Effector memory CD8-positive, alpha-beta T cell (primary cell): ENCODE results near the gene NSUN2.
A peak's percentile ranks its signal among the peaks of the same experiment; 100 is the strongest.
"Not testable (repeated sequence)": the region's sequence is repeated elsewhere in the genome, so short reads cannot be mapped to it uniquely, and the experiment has no call there.

Source experiments
- ATAC-seq: fragments of 150-1000 bp; cut with Tn5 transposase; replicated peaks from 2 replicates; pipeline ENCODE4 v1.10.0; 2021; ENCODE audit warnings: mild to moderate bottlenecking, moderate library complexity
- DNase-seq, 3 experiments: peaks; one replicate each; pipeline ENCODE4 v3.0.0; 2021
- H3K27ac Mint-ChIP-seq, 2 donors: one replicate each; pipeline ENCODE4 v1.8.0; 2022; ENCODE audit warnings: mild to moderate bottlenecking in 2 of 2, mixed read lengths in 2 of 2, moderate library complexity in 2 of 2
- H3K27me3 Mint-ChIP-seq, 2 donors: one replicate each; pipeline ENCODE4 v1.8.0; 2022; ENCODE audit warnings: mixed read lengths in 2 of 2
- H3K36me3 Mint-ChIP-seq: one replicate; pipeline ENCODE4 v1.8.0; 2022; ENCODE audit warnings: mild to moderate bottlenecking, moderate library complexity, mixed read lengths; ENCODE audit not compliant: insufficient read depth
- H3K4me1 Mint-ChIP-seq, 2 donors: one replicate each; pipeline ENCODE4 v1.8.0; 2022; ENCODE audit warnings: low read depth in 2 of 2, mixed read lengths in 2 of 2
- H3K4me3 Mint-ChIP-seq, 2 donors: one replicate each; pipeline ENCODE4 v1.8.0; 2022; ENCODE audit warnings: mild to moderate bottlenecking in 2 of 2, mixed read lengths in 2 of 2, moderate library complexity in 2 of 2
- H3K9me3 Mint-ChIP-seq, 2 donors: one replicate each; pipeline ENCODE4 v1.8.0; 2022; ENCODE audit warnings: mixed read lengths in 2 of 2
- total RNA-seq, 9 experiments: gene quantifications; one replicate each; lab custom pipeline; 2026; lab: John Stamatoyannopoulos, UW

Gene NSUN2
- 78.6 to 238 (median 131) reads per million in 9 experiments for total RNA-seq

DNA sequence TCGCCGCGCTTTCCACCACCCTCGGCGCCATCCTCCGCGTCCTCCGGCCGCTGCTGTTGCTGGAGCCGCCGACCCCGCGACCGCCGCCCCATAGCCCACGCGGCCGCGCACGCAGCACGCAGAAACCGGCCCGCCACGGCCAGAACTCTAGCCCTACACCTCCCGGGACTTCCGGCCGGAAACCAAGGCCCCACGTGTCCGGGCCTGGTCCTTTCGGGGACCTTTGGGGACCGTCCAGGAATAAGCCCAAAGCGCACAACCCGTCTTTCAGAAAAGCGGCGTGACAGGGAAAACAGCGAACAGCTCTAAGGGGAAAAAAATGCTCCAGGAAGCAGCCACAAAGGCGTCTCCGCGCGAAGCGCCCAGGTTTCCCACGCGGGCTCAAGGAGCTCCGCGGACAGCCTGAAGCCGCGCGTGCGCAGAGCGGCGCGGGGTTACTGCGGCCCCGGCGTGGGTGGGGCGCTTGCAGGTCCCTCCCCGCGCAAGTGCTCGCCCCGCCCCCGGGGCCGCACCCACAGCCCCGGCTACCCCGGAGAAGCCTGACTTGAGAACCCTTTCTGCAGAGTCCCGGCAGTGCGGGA lies at the start of gene NSUN2, which contains the start of gene SRD5A1:
TSS of gene NSUN2 (minus strand) at position 157 of the 581 bp plus-strand sequence. CDS start at position 92, 65 bp downstream.
TSS of gene SRD5A1 (plus strand) at position 553 of the 581 bp plus-strand sequence. CDS start 137 bp downstream, outside the sequence.
- Mint-ChIP-seq H3K9me3 (no peaks in the 10 kb centered on the region), H3K4me1 (peaks cover 40 to 42% of the 10 kb centered on the region in 2 donors), H3K27me3 (no peaks in the 10 kb centered on the region), H3K27ac (peak within 1 kb of the TSS; percentile 97 to 98), H3K36me3 (peaks cover 40% of the 10 kb centered on the region), H3K4me3 (peak within 1 kb of the TSS; percentile 93)
- DNase-seq (peak; percentile 87 to 93 (median 90)), ATAC-seq (peak; percentile 83)

DNA sequence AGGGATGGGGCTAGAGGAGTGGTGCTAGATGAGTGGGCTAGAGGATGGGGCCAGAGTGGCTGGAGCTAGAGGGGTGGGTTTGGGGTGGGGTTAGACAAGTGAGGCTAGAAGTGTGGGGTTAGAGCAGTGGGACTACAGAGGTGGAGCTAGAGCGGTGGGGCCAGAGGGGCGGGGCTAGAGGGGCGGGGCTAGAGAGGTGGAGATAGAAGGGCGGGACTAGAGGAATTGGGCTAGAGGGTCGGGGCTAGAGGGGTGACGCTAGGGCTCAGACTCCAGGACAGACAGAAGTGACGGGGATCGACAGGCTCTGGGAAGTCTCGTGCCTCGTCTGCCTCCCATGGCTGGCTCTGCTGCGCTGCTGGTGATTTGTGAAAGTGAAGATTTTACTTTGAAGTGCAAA lies 49.4 kb upstream of the NSUN2 start:
- peaks cover 32 to 43% of the 10 kb centered on the region in 2 donors for H3K27me3 Mint-ChIP-seq

DNA sequence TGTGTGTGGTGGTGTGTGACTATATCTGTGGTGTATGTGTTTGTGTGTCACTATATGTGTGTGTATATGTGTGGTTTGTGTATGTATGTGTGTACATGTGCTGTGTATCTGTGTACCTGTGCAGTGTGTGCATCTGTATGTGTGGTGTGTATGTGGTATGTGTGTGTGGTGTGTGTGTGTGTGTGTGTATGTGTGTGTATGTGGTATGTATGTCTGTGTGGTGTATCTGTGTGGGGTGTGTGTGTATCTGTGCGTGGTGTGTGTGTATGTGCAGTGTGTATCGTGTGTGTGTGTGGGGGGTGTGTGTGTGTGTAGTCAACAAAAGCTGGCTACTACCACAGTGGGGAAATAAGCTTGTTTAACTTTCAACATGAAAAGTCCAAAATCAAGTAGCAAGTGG lies 48.8 kb upstream of the NSUN2 start:
- H3K27ac Mint-ChIP-seq: no peak overlapping the region
- DNase-seq: no peak

More for the DNA sequence above, 49.4 kb upstream of the NSUN2 start:
- DNase-seq: no peak
- Mint-ChIP-seq H3K36me3 (no peaks in the 10 kb centered on the region), H3K4me1 (peaks cover 0 to 5% of the 10 kb centered on the region in 2 donors), H3K4me3 (no peak overlapping the region), H3K27ac (no peak overlapping the region), H3K9me3 (no peaks in the 10 kb centered on the region)
- ATAC-seq: no peak

DNA sequence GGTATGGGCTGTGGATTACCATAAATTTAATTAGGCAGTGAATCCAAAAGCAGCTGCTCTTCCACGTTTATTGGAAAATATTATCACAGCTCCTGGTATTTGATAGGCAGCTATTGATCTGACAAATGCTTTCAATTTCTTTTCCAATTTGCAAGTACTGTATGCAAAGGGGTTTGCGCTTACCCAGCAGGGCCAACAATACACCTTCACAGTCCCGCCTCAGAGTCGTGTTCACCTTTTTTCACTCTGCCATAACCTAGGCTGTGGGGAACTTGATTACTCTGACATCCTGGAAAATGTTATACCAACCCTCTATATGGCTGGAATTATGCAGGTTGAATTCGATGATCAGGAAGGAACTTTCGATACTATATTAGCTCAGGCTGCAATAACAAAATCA lies 48.1 kb upstream of the NSUN2 start:
- ATAC-seq (no peak), DNase-seq (no peak)
- no peak overlapping the region for H3K4me3 Mint-ChIP-seq
- H3K27ac Mint-ChIP-seq: no peak overlapping the region
- no peaks in the 10 kb centered on the region for H3K36me3 Mint-ChIP-seq
- H3K4me1 Mint-ChIP-seq: no peaks in the 10 kb centered on the region
- H3K9me3 Mint-ChIP-seq: no peaks in the 10 kb centered on the region
- H3K27me3 Mint-ChIP-seq: peaks cover 22 to 30% of the 10 kb centered on the region in 2 donors

More for the DNA sequence above, 48.8 kb upstream of the NSUN2 start:
- H3K4me1 Mint-ChIP-seq: peaks cover 0 to 3% of the 10 kb centered on the region in 2 donors
- H3K4me3 Mint-ChIP-seq: no peak overlapping the region
- H3K36me3 Mint-ChIP-seq: no peaks in the 10 kb centered on the region
- H3K27me3 Mint-ChIP-seq: peaks cover 29 to 37% of the 10 kb centered on the region in 2 donors
- no peak for ATAC-seq
- H3K9me3 Mint-ChIP-seq: no peaks in the 10 kb centered on the region

DNA sequence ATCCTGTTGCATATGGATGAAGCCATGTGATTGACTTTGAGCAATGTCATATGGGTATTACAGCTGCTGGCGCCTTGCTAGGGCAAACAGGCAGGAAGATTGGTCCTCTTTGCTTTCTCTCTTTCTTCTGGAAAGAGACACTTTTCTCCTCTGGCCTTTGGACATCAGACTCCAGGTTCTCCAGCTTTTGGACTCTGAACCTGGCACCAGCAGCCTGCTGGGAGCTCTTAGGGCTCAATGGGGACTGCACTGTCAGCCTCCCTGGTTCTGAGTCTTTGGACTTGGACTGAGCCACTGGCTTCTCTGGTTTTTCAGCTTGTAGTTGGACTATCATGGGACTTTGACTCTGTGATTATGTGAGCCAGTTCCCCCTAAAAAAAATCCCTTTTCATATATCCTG lies 45.5 kb upstream of the NSUN2 start:
- Mint-ChIP-seq H3K36me3 (no peaks in the 10 kb centered on the region), H3K27ac (no peak overlapping the region), H3K4me1 (no peaks in the 10 kb centered on the region), H3K9me3 (no peaks in the 10 kb centered on the region), H3K4me3 (no peak overlapping the region), H3K27me3 (peaks cover 7 to 14% of the 10 kb centered on the region in 2 donors)
- DNase-seq (no peak), ATAC-seq (no peak)

DNA sequence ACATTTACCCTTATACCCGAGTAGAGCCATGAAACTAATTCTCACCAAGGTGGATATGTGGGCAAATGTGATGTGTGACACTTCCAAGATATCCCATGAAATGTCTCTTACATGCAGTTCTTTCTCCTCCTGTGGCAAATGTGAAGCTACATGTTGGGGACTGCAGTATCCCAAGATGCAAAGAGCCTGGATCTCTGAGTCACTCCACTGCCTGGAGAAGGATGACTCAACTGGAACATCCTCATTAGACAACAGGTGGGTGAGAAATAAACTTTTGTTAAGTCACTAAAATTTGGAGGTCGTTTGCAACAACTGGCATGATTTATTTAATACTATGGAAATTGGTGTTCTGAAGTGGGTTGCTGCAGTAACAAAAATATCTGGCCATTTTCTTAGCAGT lies 43.9 kb upstream of the NSUN2 start:
- no peak for DNase-seq
- Mint-ChIP-seq H3K27me3 (peaks cover 4 to 7% of the 10 kb centered on the region in 2 donors), H3K27ac (no peak overlapping the region)

DNA sequence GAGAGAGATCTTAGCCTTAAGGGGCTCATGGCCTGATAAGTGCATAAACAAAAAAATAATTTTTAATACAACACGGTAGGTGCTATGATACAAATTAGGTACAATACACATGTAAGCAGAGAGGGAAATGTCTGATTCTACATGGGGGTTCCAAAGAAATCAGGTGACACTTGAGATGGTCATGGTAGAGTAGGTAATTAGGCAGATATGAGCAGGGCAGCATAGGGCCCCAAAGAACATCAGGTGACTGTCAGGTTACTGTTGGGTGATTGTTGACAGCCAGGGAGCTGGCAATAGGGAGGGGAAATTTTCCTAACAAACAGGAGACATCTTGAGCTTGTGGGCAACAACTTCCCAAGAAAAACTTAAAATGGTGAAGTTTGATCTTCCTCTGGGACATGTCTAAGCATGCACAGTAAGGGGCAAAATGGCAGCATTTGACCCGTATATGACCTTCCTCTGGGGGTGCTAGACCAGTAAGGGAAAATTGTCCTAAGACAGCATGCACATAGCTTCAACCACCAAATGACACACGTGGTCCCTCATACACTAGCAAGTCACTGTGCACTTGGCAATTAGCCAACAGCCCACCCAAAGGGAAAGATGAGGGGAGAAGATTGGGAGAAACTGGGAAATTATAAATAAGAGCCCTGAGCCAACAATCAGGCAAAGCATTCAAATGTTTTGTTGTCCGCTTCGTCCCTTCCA lies 43.1 kb upstream of the NSUN2 start:
- no peak for ATAC-seq
- Mint-ChIP-seq H3K27ac (no peak overlapping the region), H3K36me3 (no peaks in the 10 kb centered on the region), H3K27me3 (no peaks in the 10 kb centered on the region), H3K9me3 (no peaks in the 10 kb centered on the region), H3K4me1 (no peaks in the 10 kb centered on the region), H3K4me3 (no peak overlapping the region)
- DNase-seq: no peak

More for the DNA sequence above, 43.9 kb upstream of the NSUN2 start:
- no peak for ATAC-seq
- H3K36me3 Mint-ChIP-seq: no peaks in the 10 kb centered on the region
- no peaks in the 10 kb centered on the region for H3K4me1 Mint-ChIP-seq
- H3K9me3 Mint-ChIP-seq: no peaks in the 10 kb centered on the region
- no peak overlapping the region for H3K4me3 Mint-ChIP-seq

DNA sequence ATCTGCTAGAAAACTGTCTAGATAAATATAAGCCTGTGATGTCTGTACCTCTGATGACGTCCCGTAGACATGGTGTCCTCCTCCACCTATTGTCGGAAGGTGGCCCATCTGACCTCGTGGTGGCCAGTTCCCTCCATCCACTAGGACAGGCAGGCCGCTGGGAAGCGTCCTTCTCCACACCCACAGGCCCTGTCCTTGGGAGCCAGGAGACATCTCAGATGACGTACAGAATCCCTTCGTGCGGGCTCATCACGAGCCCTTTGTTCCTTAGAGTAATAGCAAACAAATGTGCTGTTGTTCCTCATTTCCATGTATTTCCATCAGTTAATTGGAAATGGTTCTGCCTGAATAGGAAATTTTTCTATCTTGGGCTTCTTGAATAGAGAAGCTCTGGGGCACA lies 42.0 kb upstream of the NSUN2 start:
- DNase-seq: no peak
- no peaks in the 10 kb centered on the region for H3K9me3 Mint-ChIP-seq
- H3K4me3 Mint-ChIP-seq: no peak overlapping the region
- no peak for ATAC-seq
- H3K27ac Mint-ChIP-seq: no peak overlapping the region
- H3K36me3 Mint-ChIP-seq: no peaks in the 10 kb centered on the region
- H3K27me3 Mint-ChIP-seq: no peaks in the 10 kb centered on the region
- no peaks in the 10 kb centered on the region for H3K4me1 Mint-ChIP-seq

DNA sequence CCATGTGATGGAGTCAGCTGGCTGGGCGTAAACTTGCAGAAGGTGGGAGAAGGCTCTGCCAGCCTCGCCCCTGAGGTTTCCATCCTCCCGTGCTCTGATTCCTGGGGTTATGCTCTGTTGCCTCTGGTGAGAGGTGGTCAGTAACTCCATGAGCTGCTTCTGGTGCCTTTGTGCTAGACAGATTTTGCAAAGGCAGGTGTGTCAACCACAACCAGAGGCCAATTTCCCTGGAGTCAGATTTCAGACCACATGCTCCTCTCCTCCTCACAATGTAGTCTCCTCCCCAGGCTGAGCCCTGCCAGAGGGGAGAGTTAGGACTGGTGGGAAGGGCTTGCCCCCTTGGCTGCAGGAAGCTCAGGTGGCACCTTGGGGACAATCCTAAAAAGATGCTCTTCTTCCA lies 41.6 kb upstream of the NSUN2 start:
- ATAC-seq: no peak
- no peaks in the 10 kb centered on the region for H3K9me3 Mint-ChIP-seq
- H3K4me1 Mint-ChIP-seq: no peaks in the 10 kb centered on the region
- no peak overlapping the region for H3K4me3 Mint-ChIP-seq
- no peaks in the 10 kb centered on the region for H3K27me3 Mint-ChIP-seq
- no peak for DNase-seq
- no peaks in the 10 kb centered on the region for H3K36me3 Mint-ChIP-seq
- no peak overlapping the region for H3K27ac Mint-ChIP-seq

DNA sequence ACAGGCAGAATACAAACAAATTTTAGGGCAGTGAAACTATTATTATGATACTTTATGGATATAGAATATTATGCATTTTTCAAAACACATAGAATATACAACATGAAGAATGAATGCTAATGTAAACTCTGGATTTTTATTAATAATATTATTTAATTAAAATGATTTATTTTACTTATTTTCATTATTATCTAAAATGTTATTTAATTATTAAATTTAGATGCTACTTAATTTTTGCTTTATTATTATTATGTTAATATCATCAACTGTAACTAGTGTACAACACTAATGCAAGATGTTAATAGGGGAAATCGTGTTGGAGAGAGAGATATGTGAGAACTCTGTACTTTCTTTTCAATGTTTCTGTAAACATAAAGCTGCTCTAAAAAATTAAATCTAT lies 41.1 kb upstream of the NSUN2 start:
- ATAC-seq (no peak), DNase-seq (no peak)
- H3K4me3 Mint-ChIP-seq: no peak overlapping the region
- H3K27ac Mint-ChIP-seq: no peak overlapping the region
- no peaks in the 10 kb centered on the region for H3K9me3 Mint-ChIP-seq
- no peaks in the 10 kb centered on the region for H3K36me3 Mint-ChIP-seq
- no peaks in the 10 kb centered on the region for H3K4me1 Mint-ChIP-seq
- no peaks in the 10 kb centered on the region for H3K27me3 Mint-ChIP-seq

DNA sequence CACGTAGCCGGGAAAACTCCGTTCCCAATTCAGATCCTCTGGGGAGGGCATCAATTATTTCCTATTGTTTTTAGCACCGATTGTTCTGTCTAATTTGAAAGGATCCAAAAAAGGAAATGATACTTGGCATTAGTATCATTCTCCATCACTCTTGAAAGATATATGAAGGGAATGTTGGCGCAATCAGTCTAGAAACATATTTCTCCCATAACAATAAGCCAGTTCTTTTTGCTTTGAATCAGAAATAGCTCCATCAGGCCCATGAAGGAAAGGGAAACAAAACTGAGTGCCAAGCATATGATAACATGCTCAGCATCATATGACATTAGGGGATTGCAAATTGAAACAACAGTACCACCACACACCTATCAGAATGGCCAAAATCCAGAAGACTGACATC lies 40.2 kb upstream of the NSUN2 start:
- ATAC-seq (no peak), DNase-seq (no peak)
- Mint-ChIP-seq H3K27ac (no peak overlapping the region), H3K4me3 (no peak overlapping the region), H3K27me3 (no peaks in the 10 kb centered on the region), H3K4me1 (no peaks in the 10 kb centered on the region), H3K9me3 (no peaks in the 10 kb centered on the region), H3K36me3 (no peaks in the 10 kb centered on the region)

DNA sequence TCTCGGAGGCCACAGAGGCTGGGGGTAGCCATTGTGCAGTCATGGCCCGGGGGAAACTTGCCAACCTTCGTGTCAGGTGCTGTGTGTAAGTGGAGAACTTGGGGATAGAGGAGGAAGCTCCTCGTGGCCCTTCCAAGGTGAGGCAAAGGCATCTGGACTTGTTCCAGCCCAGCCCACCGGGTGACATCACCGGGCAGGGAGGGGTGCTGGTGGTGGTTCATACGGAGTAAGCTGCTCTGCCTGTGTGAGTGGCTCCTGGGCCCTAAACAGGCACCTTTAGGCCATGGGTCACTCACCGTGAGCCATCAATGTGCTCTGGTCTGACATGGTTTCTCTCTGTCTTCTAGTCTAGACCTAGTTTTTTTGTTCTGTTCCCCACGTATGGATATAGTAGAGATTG lies 35.9 kb upstream of the NSUN2 start:
- H3K36me3 Mint-ChIP-seq, ATAC-seq, H3K4me1 Mint-ChIP-seq, H3K4me3 Mint-ChIP-seq, DNase-seq, H3K9me3 Mint-ChIP-seq, H3K27ac Mint-ChIP-seq, H3K27me3 Mint-ChIP-seq: not testable (repeated sequence)

DNA sequence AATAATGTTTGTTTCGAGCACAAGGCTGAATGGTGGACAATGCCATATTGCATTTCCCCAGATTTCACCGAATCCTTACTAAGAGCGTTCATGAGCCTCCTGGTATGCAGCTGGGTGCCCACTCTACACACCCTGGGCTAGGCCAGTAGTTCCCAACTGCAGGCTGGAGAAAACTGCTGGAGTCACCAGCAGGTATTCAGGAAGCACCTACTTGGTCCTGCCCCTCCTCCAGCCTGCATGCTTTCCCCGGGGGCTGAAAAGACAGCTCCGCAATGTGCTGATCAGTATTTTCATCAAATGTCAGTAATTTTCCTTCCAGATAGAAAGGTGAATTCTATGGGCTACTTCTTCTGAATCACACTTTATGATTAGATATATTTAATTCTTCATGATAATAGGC lies 34.8 kb upstream of the NSUN2 start:
- no peak overlapping the region for H3K4me3 Mint-ChIP-seq
- no peaks in the 10 kb centered on the region for H3K27me3 Mint-ChIP-seq
- DNase-seq (no peak), ATAC-seq (no peak)
- peaks cover 2% of the 10 kb centered on the region for H3K36me3 Mint-ChIP-seq
- H3K9me3 Mint-ChIP-seq: no peaks in the 10 kb centered on the region
- H3K27ac Mint-ChIP-seq: no peak overlapping the region
- H3K4me1 Mint-ChIP-seq: no peaks in the 10 kb centered on the region

DNA sequence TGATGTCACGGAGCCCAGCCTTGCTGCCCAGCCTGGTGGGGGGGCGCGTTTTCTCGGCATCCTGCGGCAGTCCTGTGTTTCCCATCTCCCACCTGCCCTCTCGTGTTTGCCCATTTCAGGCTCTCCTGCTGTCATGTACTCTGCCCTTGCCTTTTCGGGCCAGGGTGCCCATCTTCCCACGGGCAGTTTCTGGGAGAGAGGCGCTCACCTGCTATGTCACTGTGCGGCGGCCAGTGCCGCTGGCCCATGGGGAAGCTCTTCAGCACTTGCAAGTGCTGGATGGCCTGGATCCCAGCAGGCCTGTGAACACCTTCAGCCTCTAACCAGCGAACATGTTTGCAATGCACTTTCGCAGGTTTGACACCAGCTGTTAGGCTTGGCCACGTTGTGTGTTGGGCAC lies 33.9 kb upstream of the NSUN2 start:
- Mint-ChIP-seq H3K9me3 (no peaks in the 10 kb centered on the region), H3K36me3 (peaks cover 2% of the 10 kb centered on the region), H3K4me3 (no peak overlapping the region), H3K4me1 (no peaks in the 10 kb centered on the region), H3K27ac (no peak overlapping the region), H3K27me3 (no peaks in the 10 kb centered on the region)
- ATAC-seq (no peak), DNase-seq (no peak)
